ENCODE measurements around the gene ITIH5.
"Not testable (repeated sequence)": the region's sequence is repeated elsewhere in the genome, so short reads cannot be mapped to it uniquely, and the experiment has no call there.

The ITIH5 gene

DNA sequence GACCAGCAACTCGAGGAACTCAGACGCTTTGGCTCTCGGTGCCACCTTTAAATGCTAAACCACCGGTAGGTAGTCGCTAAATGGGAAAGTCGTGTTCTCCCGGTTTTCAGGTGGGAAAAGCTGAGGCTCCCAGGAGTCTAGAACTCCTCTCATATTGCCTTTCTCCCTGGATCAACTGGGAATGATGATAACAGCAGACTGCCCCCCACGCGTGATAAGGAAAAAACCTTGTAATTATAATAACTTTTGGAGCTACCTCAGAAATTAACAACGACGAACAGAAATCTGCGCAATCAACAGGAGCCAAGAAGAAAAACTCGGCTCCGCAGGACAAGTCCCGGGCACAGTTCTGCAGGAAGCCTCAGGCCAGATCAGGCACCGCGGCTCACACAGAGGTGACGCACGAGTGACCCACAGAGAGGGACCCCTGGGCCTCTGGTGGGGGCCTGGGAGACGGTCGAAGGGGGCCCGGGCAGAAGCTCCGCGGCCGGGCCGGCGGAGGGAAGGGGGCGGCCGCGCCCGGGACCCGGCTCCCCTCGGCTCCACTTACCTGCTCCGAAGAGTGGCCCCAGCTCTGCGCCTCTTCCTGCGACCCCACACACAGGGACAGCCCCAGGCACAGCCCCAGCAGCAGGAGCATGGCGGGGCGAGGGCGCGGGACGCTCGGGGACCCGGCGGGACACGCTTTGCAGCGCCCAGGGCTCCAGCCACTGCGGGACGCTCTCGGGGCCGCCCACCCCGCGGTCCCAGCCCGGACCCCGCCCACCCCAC lies at the start of gene ITIH5:
Gene ITIH5, minus strand, starts transcription at position 714 of the 771 bp plus-strand sequence. Its CDS starts 74 bp downstream, at position 640.
- DNase-seq, result no peak

DNA sequence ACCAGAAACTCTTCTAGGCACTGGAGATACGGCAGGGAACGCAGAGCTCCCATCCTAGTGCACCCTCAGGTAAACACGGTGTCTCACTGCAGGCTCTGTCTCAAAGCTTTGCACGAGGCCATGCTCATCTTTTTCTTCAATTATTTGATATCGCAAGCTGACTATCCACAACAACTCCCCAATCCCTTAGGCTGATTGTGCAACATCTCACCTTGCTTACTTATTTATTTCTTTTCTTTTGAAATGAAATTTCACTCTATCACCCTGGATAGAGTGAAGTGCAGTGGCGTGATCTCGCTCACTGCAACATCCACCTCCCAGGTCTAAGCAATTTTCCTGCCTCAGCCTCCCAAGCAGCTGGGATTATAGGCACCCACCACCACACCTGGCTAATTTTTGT lies 48.7 kb upstream of the ITIH5 start:
- no peak for DNase-seq

DNA sequence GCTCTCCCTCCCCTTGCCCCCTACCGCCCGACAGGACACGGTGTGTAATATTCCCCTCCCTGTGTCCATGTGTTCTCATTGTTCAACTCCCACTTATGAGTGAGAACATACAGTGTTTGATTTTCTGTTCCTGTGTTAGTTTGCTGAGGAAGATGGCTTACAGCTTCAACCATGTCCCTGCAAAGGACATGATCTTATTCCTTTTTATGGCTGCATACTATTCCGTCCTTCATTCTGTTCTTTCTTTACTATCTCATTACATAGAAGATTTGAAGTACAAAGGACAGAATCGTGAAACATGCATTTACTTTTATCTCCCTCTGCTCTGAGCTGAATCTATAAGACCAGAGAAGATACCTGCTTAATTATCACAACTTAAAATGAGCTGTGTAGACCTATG lies 44.3 kb upstream of the ITIH5 start:
- DNase-seq, result not testable (repeated sequence)

DNA sequence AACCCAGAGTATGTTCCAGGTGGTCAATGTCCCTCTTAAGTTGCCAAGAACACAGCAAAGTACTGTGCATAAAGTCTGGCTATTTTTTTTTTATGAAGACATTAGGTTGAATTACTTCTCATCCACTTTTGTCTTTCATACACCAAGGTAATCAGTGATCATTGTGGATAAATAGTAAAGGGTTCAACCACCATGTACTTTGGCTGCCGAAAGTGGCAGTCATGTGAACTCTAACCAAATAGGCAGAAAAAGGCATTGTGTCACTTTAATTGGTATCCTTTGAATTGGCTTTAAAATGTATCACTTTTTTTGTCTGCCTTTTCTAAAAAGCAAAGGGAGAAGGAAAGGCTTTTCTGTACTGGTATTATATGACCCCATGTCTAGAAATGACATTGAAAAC lies 43.7 kb upstream of the ITIH5 start:
- DNase-seq, result no peak

DNA sequence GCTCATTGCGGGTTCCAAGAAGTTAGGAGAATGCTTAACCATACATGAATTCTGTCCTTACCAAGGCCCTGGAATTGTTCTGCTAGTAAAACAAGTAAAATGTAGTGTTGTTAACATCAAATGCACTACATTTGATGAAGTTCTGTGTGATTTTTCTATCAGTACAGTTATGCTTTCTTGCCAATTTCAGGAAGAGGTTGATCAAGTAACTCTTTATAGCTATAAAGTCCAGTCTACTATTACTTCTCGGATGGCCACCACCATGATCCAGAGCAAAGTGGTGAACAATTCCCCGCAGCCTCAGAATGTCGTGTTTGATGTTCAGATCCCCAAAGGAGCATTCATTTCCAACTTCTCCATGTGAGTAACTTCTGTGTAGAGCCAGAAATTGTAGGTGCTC lies 42.1 kb upstream of the ITIH5 start:
- no peak for DNase-seq

DNA sequence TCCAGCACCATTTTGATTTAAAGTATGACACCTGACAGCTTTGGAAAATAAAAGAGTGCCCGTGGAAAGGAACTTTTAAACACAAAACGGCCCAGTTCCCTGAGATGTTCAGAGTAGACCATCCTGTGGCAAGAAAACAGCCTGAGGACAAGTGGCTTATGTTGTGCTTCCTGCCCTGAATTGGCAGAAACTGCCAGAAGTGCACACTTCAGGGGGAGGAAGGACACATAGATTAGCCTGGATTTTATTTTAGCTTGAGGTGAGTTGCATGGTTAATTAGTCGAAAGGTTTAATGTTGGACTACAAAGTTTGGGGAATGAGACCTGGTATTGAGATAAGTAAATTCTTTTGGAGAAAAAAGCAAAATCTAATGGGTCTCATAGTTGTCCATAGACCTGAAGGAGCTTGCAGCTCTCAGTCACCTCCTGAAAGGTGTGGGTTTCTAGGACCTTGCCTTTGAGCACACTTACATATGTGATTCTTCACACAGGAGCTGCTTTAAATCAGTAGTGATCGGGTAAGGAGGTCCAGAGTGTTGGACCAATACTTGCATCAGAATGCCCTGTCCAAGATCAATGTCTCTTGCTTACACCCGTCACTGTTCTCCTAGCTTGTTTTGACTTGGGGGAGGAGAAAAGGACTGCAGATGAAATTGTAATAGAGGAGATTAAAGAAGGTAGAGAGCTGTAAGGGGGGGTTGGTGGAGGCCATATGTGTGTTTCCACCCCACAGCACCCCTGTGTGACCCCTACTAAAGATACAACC lies 41.3 kb upstream of the ITIH5 start:
- DNase-seq, result no peak

DNA sequence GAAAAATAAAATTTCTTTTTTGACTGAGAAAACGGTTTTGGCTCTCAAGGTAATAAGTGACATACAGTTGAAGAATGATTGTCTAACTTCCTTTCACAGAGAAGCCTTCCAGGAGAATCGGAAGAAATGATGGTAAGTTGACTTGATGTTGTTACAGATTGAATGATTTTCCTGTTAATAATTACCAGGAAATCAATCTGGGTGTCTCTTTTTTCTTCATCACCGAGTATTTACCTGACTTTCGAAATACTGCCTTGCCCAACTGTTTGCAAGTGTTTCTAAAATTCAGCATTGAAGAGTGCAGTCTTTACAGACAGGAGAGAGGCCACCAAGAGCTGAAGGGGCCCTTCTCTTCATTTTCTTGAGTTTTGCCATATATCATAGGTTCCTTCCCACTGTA lies 40.3 kb upstream of the ITIH5 start:
- no peak for DNase-seq

DNA sequence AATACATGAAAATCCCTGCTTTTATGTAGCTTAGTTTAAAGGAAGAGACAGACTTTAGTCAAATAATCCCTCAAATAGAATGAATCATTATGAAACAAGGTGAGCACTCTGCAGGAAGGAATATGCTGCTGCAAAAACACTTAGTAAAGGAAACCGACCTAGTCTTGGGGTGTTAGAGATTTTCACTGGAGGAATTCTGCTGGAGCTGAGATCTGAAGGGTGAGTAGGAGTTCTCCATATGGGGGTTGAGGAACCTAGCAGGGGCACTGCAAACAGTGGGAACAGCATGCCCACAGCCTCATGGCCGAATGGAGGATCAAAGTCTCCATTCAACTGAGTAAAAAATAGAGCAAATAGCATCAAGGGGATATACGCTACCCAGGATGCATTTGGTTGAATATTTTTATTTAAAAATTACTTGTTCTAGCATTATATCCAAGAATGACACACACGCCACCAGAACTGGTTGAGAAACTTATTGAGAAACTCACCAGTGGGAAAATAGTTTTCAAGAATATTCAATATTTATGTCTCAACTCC lies 39.8 kb upstream of the ITIH5 start:
- no peak for DNase-seq

DNA sequence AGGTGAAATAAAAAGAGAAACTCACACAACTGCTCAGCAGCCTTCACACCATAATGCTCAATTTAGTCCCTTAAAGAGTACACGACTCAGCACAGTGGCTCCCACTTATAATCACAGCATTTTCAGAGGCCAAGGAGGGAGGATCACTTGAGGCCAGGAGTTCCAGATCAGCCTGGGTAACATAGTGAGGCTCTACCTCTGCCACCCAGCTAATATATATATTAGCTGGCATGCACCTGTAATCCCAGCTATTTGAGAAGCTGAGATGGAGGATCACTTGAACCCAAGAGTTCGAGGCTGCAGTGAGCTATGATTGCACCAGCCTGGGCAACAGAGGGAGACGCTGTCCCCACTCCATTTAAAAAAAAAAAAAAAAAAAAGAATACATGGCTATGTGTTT lies 38.6 kb upstream of the ITIH5 start:
- no peak for DNase-seq

DNA sequence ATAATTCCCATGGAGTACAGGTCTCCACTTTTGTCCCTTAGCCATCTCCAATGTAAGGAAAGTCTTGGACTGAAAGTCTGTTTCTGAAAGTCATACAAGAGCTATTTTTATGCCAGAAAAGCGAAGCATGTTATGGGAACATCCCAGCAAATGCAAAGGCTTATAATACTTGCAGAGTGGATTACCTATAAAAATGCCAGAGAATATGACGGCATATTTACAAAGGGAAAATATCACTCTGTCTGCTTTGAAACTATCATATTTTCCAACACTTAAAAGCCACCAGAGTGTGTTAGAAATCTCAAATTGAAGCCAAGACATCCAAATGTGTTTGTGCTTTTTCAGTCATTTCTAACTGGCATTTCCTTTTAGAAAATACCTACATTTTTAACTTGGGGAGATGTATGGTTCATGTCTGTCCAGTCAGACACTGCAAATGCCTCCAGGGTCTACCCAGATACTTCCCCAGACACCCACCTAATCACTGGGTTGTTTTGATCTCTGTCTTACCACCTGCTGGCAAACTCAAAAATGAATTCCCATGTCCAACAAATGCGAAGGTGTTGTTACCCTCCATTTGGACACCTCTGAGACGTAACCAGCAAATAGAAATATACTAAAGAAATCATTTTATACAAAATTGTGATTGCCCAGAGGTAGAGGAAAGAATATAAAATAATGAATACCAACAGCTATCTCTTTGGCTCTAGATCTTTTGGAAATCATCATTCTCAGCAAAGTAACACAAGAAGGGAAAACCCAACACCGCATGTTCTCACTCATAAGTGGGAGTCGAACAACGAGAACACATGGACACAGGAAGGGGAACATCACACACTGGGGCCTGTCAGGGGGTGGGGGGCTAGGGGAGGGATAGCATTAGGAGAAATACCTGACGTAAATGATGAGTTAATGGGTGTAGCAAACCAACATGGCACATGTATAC lies 37.6 kb upstream of the ITIH5 start:
- no peak for DNase-seq

DNA sequence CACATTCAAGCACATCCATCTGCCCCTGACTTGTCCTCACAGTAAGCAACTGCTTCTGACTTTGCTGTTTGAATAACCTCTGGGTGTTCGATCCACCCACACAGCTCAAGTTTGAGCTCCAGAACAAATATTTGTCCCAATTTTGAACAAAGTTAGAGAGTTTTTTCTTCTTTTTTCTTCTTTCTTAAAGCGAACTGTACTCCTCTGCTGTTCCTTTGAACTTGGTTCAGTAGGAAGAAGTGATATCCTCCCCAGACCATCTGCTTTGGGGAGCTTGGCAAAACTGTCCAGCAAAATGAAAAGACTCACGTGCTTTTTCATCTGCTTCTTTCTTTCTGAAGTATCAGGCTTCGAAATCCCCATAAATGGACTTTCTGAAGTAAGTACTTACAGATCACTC lies 36.4 kb upstream of the ITIH5 start, which contains the start of gene ITIH2:
Gene ITIH2, plus strand, starts transcription at position 177 of the 400 bp plus-strand sequence. Its CDS starts 119 bp downstream, at position 296.
- DNase-seq, result no peak

DNA sequence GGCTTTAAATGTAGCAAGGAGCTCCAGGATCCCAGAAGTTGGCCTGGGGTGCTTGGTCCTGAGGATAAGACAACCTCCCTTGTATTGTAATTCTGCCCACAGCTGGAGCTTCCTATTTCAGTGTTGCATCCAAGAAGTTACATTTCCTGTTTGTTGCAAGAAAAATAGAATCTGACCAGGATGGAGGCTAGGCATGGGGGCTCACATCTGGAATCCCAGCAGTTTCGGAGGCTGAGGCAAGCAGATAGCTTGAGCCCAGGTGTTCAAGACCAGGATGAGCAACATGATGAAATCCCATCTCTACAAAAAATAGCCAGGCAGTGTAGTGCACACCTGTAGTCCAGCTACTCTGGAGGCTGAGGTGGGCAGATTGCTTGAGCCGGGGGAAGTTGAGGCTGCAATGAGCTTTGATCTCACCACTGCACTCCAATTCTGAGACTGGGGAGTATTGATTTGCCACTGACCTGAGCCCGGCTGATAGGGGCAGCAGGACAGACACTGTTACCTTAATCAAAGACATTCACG lies 35.6 kb upstream of the ITIH5 start:
- DNase-seq, result no peak

DNA sequence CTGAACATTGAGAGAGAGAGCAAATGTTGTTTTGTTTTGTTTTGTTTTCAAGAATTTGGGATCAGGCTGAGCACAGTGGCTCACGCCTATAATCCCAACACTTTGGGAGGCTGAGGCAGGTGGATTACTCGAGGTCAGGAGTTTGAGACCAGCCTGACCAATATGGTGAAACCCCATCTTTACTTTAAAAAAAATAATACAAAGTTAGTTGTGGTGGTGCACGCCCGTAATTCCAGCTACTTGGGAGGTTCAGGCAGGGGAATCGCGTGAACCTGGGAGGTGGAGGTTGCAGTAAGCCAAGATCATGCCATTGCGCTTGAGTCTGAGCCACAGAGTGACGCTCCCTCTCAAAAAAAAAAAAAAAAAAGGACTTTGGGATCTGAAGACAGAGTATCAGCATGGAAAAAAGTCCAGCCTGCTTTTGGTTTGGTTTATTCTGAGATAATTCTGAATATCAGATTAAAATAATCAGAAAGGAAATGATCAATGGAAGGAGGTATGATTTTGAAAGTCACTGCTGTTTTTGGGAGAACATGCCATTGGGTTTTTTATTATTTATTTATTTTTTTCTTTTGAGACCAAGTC lies 34.5 kb upstream of the ITIH5 start:
- no peak for DNase-seq

DNA sequence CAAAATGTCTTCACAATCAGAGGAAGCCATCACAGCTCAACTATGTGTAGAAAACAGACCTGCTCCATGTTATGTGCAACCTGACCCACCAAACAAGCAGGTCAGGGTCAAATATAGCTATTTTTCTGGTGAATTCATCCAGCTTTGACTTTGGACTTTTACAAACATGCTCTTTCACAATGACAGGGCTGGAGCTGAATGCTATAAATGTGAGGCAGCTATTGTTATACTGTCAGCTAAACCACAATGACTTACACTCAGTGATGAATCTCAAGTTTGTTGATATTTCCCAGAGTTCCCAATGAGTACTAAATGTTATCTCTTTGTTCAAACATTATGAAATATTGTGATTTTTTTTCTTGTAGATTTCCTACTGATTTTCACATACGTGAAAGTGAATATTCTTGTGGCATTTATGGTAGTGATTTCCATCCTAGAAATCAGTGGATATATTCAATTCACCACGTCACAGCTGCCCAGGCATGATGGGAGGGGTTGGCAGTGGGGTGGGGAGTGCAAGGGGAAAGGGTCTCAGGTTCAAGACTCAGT lies 33.9 kb upstream of the ITIH5 start:
- DNase-seq, result no peak

DNA sequence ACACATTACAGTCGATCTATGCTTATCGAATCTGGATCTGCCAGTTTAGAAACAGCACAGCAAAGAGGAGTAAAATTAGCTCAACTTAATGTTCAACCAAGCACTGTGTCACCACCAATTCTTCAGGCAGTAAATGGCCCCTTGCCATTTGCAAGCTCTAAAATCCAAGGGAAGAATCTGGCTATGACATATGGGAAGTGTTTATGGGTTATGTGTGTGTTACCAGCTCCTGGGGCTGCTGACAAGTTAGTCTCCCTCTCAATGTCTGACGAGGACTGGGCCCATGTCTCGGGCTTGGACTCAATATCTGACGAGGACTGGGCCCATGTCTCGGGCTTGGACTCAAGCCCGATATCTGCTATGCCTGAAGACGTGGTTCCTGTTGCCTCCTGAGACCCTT lies 30.7 kb upstream of the ITIH5 start:
- no peak for DNase-seq

DNA sequence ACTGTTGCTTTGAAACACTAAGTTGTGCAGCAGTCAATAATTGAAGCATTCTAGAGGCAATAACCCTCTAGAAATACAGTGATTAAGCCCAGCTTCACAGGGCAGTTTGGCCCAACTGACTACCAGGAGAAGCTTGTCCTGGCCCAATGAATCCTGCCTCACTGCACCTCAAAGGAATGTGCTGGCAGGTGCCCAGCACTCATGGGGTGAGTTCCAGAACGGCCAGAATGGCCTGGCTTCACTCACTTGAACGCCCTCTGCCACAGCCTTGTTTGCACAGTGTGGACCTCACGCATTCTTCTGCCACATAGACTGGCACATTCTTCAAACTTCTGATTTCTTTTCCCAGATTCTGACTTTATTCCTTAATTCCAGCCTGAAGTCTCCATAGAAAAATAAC lies 29.8 kb upstream of the ITIH5 start:
- DNase-seq, result no peak

DNA sequence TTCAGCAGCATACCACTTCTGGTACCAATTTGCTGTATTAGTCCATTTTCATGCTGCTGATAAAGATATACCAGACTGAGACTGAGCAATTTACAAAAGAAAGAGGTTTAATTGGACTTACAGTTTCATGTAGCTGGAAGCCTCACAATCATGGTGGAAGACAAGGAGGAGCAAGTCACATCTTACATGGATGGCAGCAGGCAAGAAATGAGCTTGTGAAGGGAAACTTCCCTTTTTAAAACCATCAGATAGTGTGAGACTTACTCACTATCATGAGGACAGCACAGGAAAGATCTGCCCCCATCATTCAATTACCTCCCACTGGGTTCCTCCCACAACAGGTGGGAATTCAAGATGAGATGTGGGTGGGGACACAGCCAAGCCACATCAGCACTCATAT lies 26.4 kb upstream of the ITIH5 start:
- DNase-seq, result not testable (repeated sequence)

DNA sequence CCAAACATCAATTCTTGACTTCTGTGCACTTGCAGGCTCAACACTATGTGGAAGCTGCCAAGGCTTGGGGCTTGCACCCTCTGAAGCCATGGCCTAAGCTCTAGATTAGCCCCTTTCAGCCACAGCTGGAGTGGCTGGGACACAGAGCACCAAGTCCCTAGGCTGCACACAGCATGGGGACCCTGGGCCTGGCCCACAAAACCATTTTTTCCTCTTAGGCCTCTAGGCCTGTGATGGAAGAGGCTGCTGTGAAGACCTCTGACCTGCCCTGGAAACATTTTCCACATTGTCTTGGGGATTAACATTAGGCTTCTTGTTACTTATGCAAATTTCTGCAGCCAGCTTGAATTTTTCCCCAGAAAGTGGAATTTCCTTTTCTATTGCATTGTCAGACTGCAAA lies 25.6 kb upstream of the ITIH5 start:
- not testable (repeated sequence) for DNase-seq

DNA sequence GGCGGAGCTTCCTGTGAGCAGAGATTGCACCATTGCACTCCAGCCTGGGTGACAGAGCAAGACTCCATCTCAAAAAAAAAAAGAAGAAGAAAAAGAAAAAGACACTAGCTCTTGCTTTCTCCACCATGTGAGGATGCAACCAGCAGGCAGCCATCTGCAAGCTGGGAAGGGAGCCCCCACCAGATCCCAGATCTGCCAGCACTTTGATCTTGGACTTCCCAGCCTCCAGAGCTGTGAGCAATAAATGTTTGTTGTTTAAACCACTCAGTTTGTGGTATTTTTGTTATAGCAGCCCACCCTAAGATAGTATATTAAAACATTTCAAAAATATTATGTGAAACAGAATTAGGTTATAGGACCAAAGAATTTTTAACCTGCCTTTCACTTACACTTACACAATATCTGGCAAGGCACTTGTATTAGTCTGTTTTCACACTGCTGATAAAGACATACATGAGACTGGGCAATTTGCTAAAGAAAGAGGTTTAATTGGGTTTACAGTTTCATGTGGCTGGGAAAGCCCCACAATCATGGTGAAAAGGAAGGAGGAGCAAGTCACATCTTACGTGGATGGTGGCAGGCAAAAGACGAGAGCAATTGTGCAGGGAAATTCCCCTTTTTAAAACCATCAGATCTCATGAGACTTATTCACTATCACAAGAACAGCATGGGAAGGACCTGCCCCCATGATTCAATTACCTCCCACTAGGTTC lies 24.3 kb upstream of the ITIH5 start:
- not testable (repeated sequence) for DNase-seq

DNA sequence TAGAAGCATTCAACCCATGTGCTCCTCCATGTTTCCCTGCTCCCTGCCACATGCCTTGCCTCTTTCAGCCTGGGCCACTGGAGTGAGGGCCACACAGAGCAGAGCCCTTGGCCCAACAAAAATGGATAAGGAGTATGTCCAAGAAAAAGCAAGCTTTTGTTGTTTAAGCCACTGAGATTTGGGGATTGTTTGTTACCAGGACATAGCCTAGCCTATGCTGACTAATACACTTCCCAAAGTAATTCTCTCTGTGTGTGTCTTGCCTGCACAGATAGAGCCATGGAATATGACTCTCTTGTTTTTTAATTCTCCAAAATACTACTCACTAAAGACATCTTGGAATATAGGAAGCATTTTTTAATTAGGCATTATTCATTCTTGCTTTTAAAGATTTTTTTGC lies 22.8 kb upstream of the ITIH5 start:
- no peak for DNase-seq

DNA sequence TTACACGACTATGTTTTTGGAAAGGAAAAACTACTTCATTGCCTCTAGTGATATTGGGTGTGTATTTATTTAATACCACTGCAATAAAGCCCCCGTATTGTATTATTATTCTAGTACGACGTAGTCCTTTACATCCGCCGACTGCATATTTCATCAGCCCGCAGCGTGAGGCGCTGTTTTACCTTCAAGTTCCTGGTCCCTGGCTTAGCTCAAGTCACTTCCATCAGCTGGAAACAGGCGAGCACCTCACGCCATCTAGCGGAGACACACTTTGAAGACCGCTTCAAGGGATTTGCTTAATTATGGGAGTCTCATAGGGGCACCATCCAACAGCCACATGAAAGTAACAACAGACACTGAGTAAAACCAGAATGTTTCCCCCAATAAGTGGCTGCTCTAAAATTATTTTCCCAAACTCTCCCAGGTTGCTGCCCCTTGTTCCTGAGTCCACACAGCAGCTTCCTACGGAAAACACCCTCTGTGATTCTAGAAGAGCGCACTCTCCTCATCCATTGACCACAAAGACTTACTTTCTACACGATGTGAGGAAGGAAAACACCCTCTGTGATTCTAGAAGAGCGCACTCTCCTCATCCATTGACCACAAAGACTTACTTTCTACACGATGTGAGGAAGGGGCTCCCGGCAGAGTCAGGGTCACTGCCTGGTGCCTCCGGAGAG lies 20.6 kb upstream of the ITIH5 start:
- peak; percentile 39 for DNase-seq
